H1 (cell line): Measurements from ENCODE around the gene SLC35B2. TPM values are rescaled to one million over a fixed set of nuclear protein-coding genes. Genes with fewer than 3 reads are reported as not detected.

ENCODE experiments used
- CBX5 ChIP-seq: fragments of 300-800, 300-1000 bp; sonication (generic); IDR thresholded peaks from 2 replicates; pipeline ENCODE4 v1.7.1; 2016; ENCODE audit warnings: antibody characterized with exemption, low read length, low read depth
- EGR1 ChIP-seq: IDR thresholded peaks from 2 replicates; pipeline ENCODE4 v1.6.1; 2011; ENCODE audit warnings: low read depth, low read length, borderline replicate concordance
- EP300 ChIP-seq, 2 experiments: IDR thresholded peaks; 1 replicate in 1 of 2; 2 replicates in 1 of 2; pipeline ENCODE4 v1.6.1; 2011 to 2012; ENCODE audit warnings: low read depth in 2 of 2, low read length in 2 of 2, mild to moderate bottlenecking in 2 of 2, borderline replicate concordance in 1 of 2, inconsistent platforms in 1 of 2, moderate library complexity in 1 of 2
- EZH2 ChIP-seq: fragments of 200-600 bp; sonication (generic); IDR thresholded peaks from 2 replicates; pipeline ENCODE4 v1.7.1; 2012; ENCODE audit warnings: low read depth, mild to moderate bottlenecking, moderate library complexity, low read length, inconsistent platforms; ENCODE audit not compliant: severe bottlenecking
- HDAC2 ChIP-seq, 2 experiments: fragments of 300-600 bp in 1 of 2; sonication (generic) in 1 of 2; IDR thresholded peaks; 2 replicates each; pipeline ENCODE4 v1.6.1; 2011 to 2012; ENCODE audit warnings: low read depth in 2 of 2, low read length in 2 of 2, mild to moderate bottlenecking in 2 of 2, moderate library complexity in 2 of 2, borderline replicate concordance in 1 of 2, inconsistent platforms in 1 of 2
- JUN ChIP-seq: IDR thresholded peaks from 2 replicates; pipeline ENCODE4 v1.6.1; 2011; ENCODE audit warnings: low read depth, mild to moderate bottlenecking, improper control_type of control experiment, low read length
- KDM1A ChIP-seq: fragments of 200-600, 300-600 bp; sonication (generic); IDR thresholded peaks from 2 replicates; pipeline ENCODE4 v1.7.1; 2016; ENCODE audit warnings: mild to moderate bottlenecking, low read length, borderline replicate concordance
- KDM4A ChIP-seq: IDR thresholded peaks from one replicate; pipeline ENCODE4 v1.7.1; 2012; ENCODE audit warnings: low read depth, mild to moderate bottlenecking, moderate library complexity, low read length, inconsistent platforms; ENCODE audit not compliant: severe bottlenecking
- KDM5A ChIP-seq: fragments of 200-600 bp; IDR thresholded peaks from 2 replicates; pipeline ENCODE4 v1.7.1; 2012; ENCODE audit warnings: mild to moderate bottlenecking, low read length, inconsistent platforms, mixed read lengths
- NRF1 ChIP-seq: IDR thresholded peaks from 2 replicates; pipeline ENCODE4 v1.6.1; 2011; ENCODE audit warnings: mild to moderate bottlenecking, low read depth, low read length, improper control_type of control experiment
- RXRA ChIP-seq: IDR thresholded peaks from 2 replicates; pipeline ENCODE4 v1.6.1; 2011; ENCODE audit warnings: low read depth, mild to moderate bottlenecking, low read length, moderate library complexity; ENCODE audit not compliant: insufficient read depth
- SIN3A ChIP-seq, 2 experiments: IDR thresholded peaks in 1 of 2; conservative IDR thresholded peaks in 1 of 2; 2 replicates each; pipeline ENCODE4 v1.6.1; 2011 to 2012; ENCODE audit warnings: low read length in 2 of 2, improper control_type of control experiment in 1 of 2, low read depth in 1 of 2, mild to moderate bottlenecking in 1 of 2
- SP4 ChIP-seq: IDR thresholded peaks from 2 replicates; pipeline ENCODE4 v1.6.1; 2012; ENCODE audit warnings: low read length, inconsistent platforms
- SRF ChIP-seq: IDR thresholded peaks from 2 replicates; pipeline ENCODE4 v1.6.1; 2011; ENCODE audit warnings: mild to moderate bottlenecking, low read depth, low read length, moderate library complexity
- TCF12 ChIP-seq: IDR thresholded peaks from 2 replicates; pipeline ENCODE4 v1.6.1; 2011; ENCODE audit warnings: low read depth, mild to moderate bottlenecking, low read length
- polyA plus RNA-seq, 7 experiments: library from polyadenylated mRNA; depleted of rRNA in 3 of 7; stranded (reverse) in 5 of 7; unstranded in 2 of 7; fragments of >200 nt in 5 of 7; fragments of 200-250 nt in 2 of 7; gene quantifications; 1 replicate in 5 of 7; 2 replicates in 1 of 7; 4 replicates in 1 of 7; pipeline versions ENCODE4 v1.2.1 to v1.2.3, GENCODE V29; 2011 to 2013; ENCODE audit warnings: missing spikeins in 2 of 7, mixed read lengths in 2 of 7
- total RNA-seq: library from RNA; stranded (reverse); fragmentation: NEBNext Ultra II Directional; extraction: Animal tissue kit (Norgen Biotek cat#: 25700); gene quantifications from 2 replicates; pipeline ENCODE4 v1.2.1, GENCODE V29; 2021
- TF ChIP-seq, protein P1 (sequence below): IDR thresholded peaks from 2 replicates; pipeline ENCODE4 v1.6.1; 2012; ENCODE audit warnings: low read length, inconsistent platforms
- TF ChIP-seq, protein P2 (sequence below), 3 experiments: IDR thresholded peaks; 1 replicate in 2 of 3; 2 replicates in 1 of 3; pipeline versions ENCODE4 v1.5.1 to v1.6.1; 2011; ENCODE audit warnings: low read length in 3 of 3, mild to moderate bottlenecking in 3 of 3, inconsistent platforms in 2 of 3, low read depth in 1 of 3, moderate library complexity in 1 of 3; ENCODE audit not compliant: insufficient read depth in 1 of 3; ENCODE audit errors: control extremely low read depth in 1 of 3
- TF ChIP-seq, protein P3 (sequence below): IDR thresholded peaks from 2 replicates; pipeline ENCODE4 v1.6.1; 2012; ENCODE audit warnings: inconsistent platforms

SLC35B2 gene
- total and polyA plus RNA-seq, 2 of the 8 experiments (the other 6 are each of a cell fraction or from before 2014, with no cell fraction given): 29.5 to 65.0 TPM

DNA sequence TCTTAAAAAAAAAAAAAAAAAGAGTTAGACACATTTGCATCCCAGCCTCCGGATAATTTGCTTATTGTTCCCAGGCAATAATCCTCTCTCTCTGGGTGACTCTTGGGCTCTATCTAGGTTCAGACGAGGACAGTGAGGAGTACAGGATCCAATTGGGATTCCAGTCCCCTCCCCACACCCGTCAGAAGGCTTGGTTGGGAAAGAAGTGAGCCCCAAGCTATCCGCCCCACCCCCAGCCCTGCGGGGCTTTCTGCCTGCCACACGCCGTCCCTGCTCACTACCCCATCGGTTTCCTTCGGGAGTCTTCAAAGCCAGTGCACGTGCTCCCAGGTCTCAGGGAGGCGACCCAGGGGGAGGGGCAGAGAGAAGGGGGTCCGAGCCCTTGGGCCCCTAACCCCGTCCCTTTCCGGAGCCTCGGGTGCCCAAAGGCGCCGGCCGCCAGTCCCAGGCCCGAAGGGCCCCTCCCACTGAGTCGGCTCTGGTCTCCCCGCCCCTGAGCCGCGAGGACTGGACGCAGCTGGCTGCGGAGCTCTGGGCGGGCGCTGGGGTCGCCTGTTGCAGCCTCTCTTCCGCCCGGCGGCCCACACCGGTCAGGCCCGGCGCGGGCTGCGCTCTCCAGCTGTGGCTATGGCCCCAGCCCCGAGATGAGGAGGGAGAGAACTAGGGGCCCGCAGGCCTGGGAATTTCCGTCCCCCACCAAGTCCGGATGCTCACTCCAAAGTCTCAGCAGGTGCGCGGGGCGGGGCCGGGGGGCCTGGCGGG, 38.1 kb downstream of the SLC35B2 start (continued):
- TF ChIP-seq, protein P1, sequence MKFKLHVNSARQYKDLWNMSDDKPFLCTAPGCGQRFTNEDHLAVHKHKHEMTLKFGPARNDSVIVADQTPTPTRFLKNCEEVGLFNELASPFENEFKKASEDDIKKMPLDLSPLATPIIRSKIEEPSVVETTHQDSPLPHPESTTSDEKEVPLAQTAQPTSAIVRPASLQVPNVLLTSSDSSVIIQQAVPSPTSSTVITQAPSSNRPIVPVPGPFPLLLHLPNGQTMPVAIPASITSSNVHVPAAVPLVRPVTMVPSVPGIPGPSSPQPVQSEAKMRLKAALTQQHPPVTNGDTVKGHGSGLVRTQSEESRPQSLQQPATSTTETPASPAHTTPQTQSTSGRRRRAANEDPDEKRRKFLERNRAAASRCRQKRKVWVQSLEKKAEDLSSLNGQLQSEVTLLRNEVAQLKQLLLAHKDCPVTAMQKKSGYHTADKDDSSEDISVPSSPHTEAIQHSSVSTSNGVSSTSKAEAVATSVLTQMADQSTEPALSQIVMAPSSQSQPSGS: no peak
- 0 out of 2 replicates have a peak, but pooled peaks have one; percentile 72 for TF ChIP-seq TCF12
- TF ChIP-seq RXRA: no peak
- TF ChIP-seq NRF1: no peak
- TF ChIP-seq SRF: no peak
- TF ChIP-seq, protein P2, sequence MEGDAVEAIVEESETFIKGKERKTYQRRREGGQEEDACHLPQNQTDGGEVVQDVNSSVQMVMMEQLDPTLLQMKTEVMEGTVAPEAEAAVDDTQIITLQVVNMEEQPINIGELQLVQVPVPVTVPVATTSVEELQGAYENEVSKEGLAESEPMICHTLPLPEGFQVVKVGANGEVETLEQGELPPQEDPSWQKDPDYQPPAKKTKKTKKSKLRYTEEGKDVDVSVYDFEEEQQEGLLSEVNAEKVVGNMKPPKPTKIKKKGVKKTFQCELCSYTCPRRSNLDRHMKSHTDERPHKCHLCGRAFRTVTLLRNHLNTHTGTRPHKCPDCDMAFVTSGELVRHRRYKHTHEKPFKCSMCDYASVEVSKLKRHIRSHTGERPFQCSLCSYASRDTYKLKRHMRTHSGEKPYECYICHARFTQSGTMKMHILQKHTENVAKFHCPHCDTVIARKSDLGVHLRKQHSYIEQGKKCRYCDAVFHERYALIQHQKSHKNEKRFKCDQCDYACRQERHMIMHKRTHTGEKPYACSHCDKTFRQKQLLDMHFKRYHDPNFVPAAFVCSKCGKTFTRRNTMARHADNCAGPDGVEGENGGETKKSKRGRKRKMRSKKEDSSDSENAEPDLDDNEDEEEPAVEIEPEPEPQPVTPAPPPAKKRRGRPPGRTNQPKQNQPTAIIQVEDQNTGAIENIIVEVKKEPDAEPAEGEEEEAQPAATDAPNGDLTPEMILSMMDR (IDR thresholded peaks at IDR 0.05; ENCODE audit: control extremely low read depth in 1 of 3, insufficient read depth in 1 of 3, low read depth in 1 of 3, low read length in 3 of 3): no peak
- no peak for TF ChIP-seq CBX5
- peak in 1 of 2 experiments; percentile 82; a peak in 1 of 3 replicates for TF ChIP-seq EP300 (IDR thresholded peaks at IDR 0.05; ENCODE audit: borderline replicate concordance in 1 of 2, low read depth in 2 of 2, low read length in 2 of 2)
- peak; percentile 43 for TF ChIP-seq KDM4A
- no peak for TF ChIP-seq EZH2
- no peak; a peak in 1 of 4 replicates for TF ChIP-seq HDAC2 (IDR thresholded peaks at IDR 0.05; ENCODE audit: borderline replicate concordance in 1 of 2, low read depth in 2 of 2, low read length in 2 of 2)
- TF ChIP-seq KDM5A: no peak
- TF ChIP-seq JUN: peak; percentile 63; the same call in 1 of the 2 replicates
- no peak for TF ChIP-seq KDM1A
- TF ChIP-seq SP4: no peak
- peak; percentile 33 to 61; a peak in 2 of 4 replicates for TF ChIP-seq SIN3A (conservative IDR thresholded peaks at IDR 0.05 in 1 of 2, IDR thresholded peaks at IDR 0.05 in 1 of 2; ENCODE audit: low read depth in 1 of 2, low read length in 2 of 2)
- TF ChIP-seq, protein P3, sequence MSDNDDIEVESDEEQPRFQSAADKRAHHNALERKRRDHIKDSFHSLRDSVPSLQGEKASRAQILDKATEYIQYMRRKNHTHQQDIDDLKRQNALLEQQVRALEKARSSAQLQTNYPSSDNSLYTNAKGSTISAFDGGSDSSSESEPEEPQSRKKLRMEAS: peak; percentile 92
- TF ChIP-seq EGR1: 0 out of 2 replicates have a peak, but pooled peaks have one; percentile 21
